Measurements from ENCODE around the gene PPIL6. TPM values are rescaled to one million over a fixed set of nuclear protein-coding genes. Genes with fewer than 3 reads are reported as not detected.
A peak's percentile ranks its signal among the peaks of the same experiment; 100 is the strongest.

PPIL6 gene
- total RNA-seq, 1 donor from 2014 or later, result 8.4 TPM

- DNase-seq (ENCODE audit: low read depth), result no peak
- Histone ChIP-seq H3K36me3 (ENCODE audit: control insufficient read depth, insufficient read depth, low read length) (peaks cover 3% of the 10 kb centered on the region), H3K27me3 (ENCODE audit: control insufficient read depth, insufficient read depth, low read length) (no peaks in the 10 kb centered on the region), H3K4me3 (ENCODE audit: low read depth, low read length) (no peak overlapping the region)
- no peak for FAIRE-seq
- no peak for TF ChIP-seq CTCF (IDR thresholded peaks at IDR 0.05; ENCODE audit: insufficient read depth, low read length, severe bottlenecking)
Measured at GRCh38 chr6:109453594-109454495, 13.4 kb upstream of the PPIL6 start.

GRCh38 chr6:109453156-109453555 is 12.7 kb upstream of the PPIL6 start:
- no peak for TF ChIP-seq CTCF (IDR thresholded peaks at IDR 0.05; ENCODE audit: insufficient read depth, low read length, severe bottlenecking)

GRCh38 chr6:109452181-109452580 is 11.8 kb upstream of the PPIL6 start:
- H3K4me3 ChIP-seq (ENCODE audit: low read depth, low read length), result no peak overlapping the region
- DNase-seq (ENCODE audit: low read depth) (no peak), FAIRE-seq (no peak)
- peaks cover 3% of the 10 kb centered on the region for H3K36me3 ChIP-seq (ENCODE audit: control insufficient read depth, insufficient read depth, low read length)
- TF ChIP-seq CTCF (IDR thresholded peaks at IDR 0.05; ENCODE audit: insufficient read depth, low read length, severe bottlenecking), result no peak
- no peaks in the 10 kb centered on the region for H3K27me3 ChIP-seq (ENCODE audit: control insufficient read depth, insufficient read depth, low read length)

More at GRCh38 chr6:109453156-109453555, 12.7 kb upstream of the PPIL6 start:
- Histone ChIP-seq H3K36me3 (ENCODE audit: control insufficient read depth, insufficient read depth, low read length) (peaks cover 3% of the 10 kb centered on the region), H3K4me3 (ENCODE audit: low read depth, low read length) (no peak overlapping the region), H3K27me3 (ENCODE audit: control insufficient read depth, insufficient read depth, low read length) (no peaks in the 10 kb centered on the region)
- peak; percentile 13 for FAIRE-seq
- no peak for DNase-seq (ENCODE audit: low read depth)

- Histone ChIP-seq H3K27me3 (ENCODE audit: control insufficient read depth, insufficient read depth, low read length) (no peaks in the 10 kb centered on the region), H3K4me3 (ENCODE audit: low read depth, low read length) (no peak overlapping the region), H3K36me3 (ENCODE audit: control insufficient read depth, insufficient read depth, low read length) (peaks cover 3% of the 10 kb centered on the region)
- TF ChIP-seq CTCF (IDR thresholded peaks at IDR 0.05; ENCODE audit: insufficient read depth, low read length, severe bottlenecking), result no peak
- FAIRE-seq (no peak), DNase-seq (ENCODE audit: low read depth) (no peak)
Measured at GRCh38 chr6:109451376-109451775, 10.9 kb upstream of the PPIL6 start.

- H3K27me3 ChIP-seq (ENCODE audit: control insufficient read depth, insufficient read depth, low read length), result no peaks in the 10 kb centered on the region
- FAIRE-seq (no peak), DNase-seq (ENCODE audit: low read depth) (no peak)
- H3K4me3 ChIP-seq (ENCODE audit: low read depth, low read length), result no peak overlapping the region
- peaks cover 5% of the 10 kb centered on the region for H3K36me3 ChIP-seq (ENCODE audit: control insufficient read depth, insufficient read depth, low read length)
- no peak for TF ChIP-seq CTCF (IDR thresholded peaks at IDR 0.05; ENCODE audit: insufficient read depth, low read length, severe bottlenecking)
Measured at GRCh38 chr6:109450801-109451200, 10.4 kb upstream of the PPIL6 start.
